Measurements from ENCODE around the gene OR6C1. TPM values are rescaled to one million over a fixed set of nuclear protein-coding genes. Genes with fewer than 3 reads are reported as not detected.
"Not testable (repeated sequence)": the region's sequence is repeated elsewhere in the genome, so short reads cannot be mapped to it uniquely, and the experiment has no call there.

The OR6C1 gene
- total and polyA plus RNA-seq, 3 donors from 2014 or later = not detected

DNA sequence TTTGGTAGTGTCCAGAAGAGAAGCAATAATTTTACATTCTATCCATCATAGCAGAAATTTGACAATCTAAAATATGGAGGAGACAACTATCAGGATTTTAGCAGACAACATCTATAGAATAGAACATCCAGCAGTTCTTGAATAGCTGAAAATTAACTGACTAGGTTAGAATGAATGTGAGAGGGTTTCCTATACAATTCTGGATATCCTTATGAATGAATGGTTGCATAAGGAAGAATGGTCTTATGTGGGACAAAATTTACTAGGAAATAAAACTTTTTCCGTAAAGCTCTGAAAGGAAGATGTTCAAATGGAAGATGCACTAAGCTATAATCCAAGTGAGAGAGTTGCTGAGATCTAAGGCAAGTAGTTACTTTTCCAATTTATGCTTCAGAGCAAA is 16.3 kb downstream of the OR6C1 start, which contains the start of gene OR6C3:
Gene OR6C3, plus strand, starts transcription at position 301 of the 400 bp plus-strand sequence. CDS start 955 bp downstream, outside the sequence.
- Histone ChIP-seq H3K4me1 (no peaks in the 10 kb centered on the region), H3K27me3 (no peaks in the 10 kb centered on the region), H3K9me3 (no peaks in the 10 kb centered on the region), H3K36me3 (ENCODE audit: low read depth, missing control alignments) (no peaks in the 10 kb centered on the region), H3K27ac (no peak within 1 kb of the TSS), H3K4me3 (no peak within 1 kb of the TSS)
- TF ChIP-seq POLR2A (IDR thresholded peaks at IDR 0.05) = no peak
- TF ChIP-seq, protein P1, sequence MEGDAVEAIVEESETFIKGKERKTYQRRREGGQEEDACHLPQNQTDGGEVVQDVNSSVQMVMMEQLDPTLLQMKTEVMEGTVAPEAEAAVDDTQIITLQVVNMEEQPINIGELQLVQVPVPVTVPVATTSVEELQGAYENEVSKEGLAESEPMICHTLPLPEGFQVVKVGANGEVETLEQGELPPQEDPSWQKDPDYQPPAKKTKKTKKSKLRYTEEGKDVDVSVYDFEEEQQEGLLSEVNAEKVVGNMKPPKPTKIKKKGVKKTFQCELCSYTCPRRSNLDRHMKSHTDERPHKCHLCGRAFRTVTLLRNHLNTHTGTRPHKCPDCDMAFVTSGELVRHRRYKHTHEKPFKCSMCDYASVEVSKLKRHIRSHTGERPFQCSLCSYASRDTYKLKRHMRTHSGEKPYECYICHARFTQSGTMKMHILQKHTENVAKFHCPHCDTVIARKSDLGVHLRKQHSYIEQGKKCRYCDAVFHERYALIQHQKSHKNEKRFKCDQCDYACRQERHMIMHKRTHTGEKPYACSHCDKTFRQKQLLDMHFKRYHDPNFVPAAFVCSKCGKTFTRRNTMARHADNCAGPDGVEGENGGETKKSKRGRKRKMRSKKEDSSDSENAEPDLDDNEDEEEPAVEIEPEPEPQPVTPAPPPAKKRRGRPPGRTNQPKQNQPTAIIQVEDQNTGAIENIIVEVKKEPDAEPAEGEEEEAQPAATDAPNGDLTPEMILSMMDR (IDR thresholded peaks at IDR 0.05) = no peak
- 87 to 91% methylated on average over 1 of the region's 1 CpG for WGBS, 2 donors
- intact Hi-C loops (cut with DNase I; ENCODE audit: low total_unique reads) = no loop called here
- no peak for DNase-seq

DNA sequence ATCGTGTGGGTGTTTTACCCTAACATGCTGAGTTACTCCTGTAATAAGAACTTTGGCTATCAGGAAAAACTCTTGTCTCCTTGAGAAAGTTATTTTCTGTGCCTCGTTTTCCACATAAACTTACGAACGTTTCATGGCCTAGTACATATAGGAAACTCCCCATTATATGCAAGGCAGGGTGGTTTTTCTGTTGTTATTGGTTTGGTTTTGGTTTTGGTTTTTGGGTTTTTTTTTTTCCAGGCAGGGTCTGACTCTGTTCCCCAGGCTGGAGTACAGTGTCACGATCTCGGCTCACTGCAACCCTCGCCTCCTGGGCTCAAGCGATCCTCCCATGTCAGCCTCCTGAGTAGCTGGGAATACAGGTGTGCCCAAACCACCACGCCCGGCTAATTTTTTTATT is 21.9 kb downstream of the OR6C1 start:
- Histone ChIP-seq H3K27me3 (no peaks in the 10 kb centered on the region), H3K4me1 (no peaks in the 10 kb centered on the region), H3K36me3 (ENCODE audit: low read depth, missing control alignments) (no peaks in the 10 kb centered on the region), H3K27ac (no peak overlapping the region), H3K9me3 (no peaks in the 10 kb centered on the region), H3K4me3 (no peak overlapping the region)
- no peak for DNase-seq
- WGBS, 2 donors = 86 to 88% methylated on average over 10 of the region's 10 CpGs
- intact Hi-C loops (cut with DNase I; ENCODE audit: low total_unique reads) = no loop called here
- TF ChIP-seq POLR2A (IDR thresholded peaks at IDR 0.05) = no peak
- TF ChIP-seq, protein P1 (IDR thresholded peaks at IDR 0.05) = no peak

DNA sequence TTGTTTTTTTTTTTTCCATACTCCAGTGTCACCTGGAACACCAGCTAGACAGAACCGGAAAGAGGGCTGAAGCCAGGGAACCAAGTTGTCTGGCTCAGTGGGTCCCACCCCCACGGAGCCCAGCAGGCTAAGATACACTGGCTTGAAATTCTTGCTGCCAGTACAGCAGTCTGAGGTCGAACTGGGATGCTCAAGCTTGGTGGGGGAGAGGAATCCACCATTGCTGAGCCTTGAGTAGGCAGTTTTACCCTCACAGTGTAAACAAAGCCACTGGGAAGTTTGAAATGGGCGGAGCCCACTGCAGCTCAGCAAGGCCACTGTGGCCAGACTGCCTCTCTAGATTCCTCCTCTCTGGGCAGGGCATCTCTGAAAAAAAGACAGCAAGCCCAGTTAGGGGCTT is 41.2 kb downstream of the OR6C1 start:
- intact Hi-C loops (cut with DNase I; ENCODE audit: low total_unique reads); H3K27ac ChIP-seq; H3K4me3 ChIP-seq; H3K9me3 ChIP-seq; H3K27me3 ChIP-seq; DNase-seq; H3K4me1 ChIP-seq; H3K36me3 ChIP-seq (ENCODE audit: low read depth, missing control alignments): not testable (repeated sequence)
- WGBS, 2 donors = 63 to 72% methylated on average over 3 to 4 of the region's 4 CpGs

DNA sequence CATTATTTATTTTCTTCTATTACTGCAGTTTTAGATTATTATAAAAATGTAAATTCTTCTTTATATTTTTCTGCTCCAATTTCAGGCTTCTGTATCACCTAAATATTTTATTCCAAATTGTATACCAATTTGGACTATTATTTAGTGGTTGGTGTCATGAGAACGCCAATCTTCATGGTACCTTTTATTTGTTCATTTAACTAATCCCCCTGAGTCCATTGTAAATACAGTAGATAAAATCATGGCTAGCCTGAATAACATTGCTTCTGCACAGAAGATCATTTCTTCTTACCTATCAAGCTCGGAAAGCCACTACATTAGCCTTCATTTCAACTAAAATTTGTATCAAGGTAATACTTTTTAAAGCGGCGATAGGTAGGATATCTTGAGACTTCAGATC is 48.5 kb downstream of the OR6C1 start, which contains the start of gene OR6C75:
Gene OR6C75, plus strand, starts transcription at position 301 of the 400 bp plus-strand sequence. CDS start 2,136 bp downstream, outside the sequence.
- intact Hi-C loops (cut with DNase I; ENCODE audit: low total_unique reads) = no loop called here
- WGBS, 2 donors = 71 to 75% methylated on average over 4 of the region's 4 CpGs

DNA sequence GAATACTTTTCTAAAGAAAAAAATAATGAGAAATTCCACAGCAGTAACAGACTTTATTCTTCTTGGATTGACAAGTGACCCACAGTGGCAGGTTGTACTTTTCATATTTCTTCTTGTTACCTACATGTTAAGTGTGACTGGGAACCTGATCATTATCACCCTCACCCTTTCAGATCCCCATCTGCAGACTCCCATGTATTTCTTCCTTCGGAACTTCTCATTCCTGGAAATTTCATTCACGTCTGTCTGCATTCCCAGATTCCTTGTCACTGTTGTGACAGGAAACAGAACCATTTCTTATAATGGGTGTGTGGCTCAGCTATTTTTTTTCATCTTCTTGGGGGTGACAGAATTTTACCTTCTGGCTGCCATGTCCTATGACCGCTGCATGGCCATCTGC is 50.9 kb downstream of the OR6C1 start:
- H3K4me3 ChIP-seq = no peak overlapping the region
- TF ChIP-seq, protein P1 (IDR thresholded peaks at IDR 0.05) = no peak
- no peak for TF ChIP-seq POLR2A (IDR thresholded peaks at IDR 0.05)
- 84% methylated on average over 3 of the region's 3 CpGs for WGBS, 2 donors
- intact Hi-C loops (cut with DNase I; ENCODE audit: low total_unique reads) = no loop called here
- no peaks in the 10 kb centered on the region for H3K27me3 ChIP-seq
- DNase-seq = no peak
- H3K36me3 ChIP-seq (ENCODE audit: low read depth, missing control alignments) = no peaks in the 10 kb centered on the region
- no peak overlapping the region for H3K27ac ChIP-seq
- no peaks in the 10 kb centered on the region for H3K4me1 ChIP-seq
- no peaks in the 10 kb centered on the region for H3K9me3 ChIP-seq

More for the DNA sequence above, 48.5 kb downstream of the OR6C1 start, which contains the start of gene OR6C75:
- Histone ChIP-seq H3K36me3 (ENCODE audit: low read depth, missing control alignments) (no peaks in the 10 kb centered on the region), H3K27me3 (no peaks in the 10 kb centered on the region), H3K4me3 (no peak within 1 kb of the TSS), H3K27ac (no peak within 1 kb of the TSS), H3K4me1 (no peaks in the 10 kb centered on the region), H3K9me3 (no peaks in the 10 kb centered on the region)
- no peak for TF ChIP-seq POLR2A (IDR thresholded peaks at IDR 0.05)
- TF ChIP-seq, protein P1 (IDR thresholded peaks at IDR 0.05) = no peak
- no peak for DNase-seq

Other genes starting within 250 kb of the OR6C1 start
- gene OR9K2, start 187.9 kb upstream of the OR6C1 start, total RNA-seq = under 1 TPM; 0.31 to 0.39 TPM
- gene OR9K2, start 187.9 kb upstream of the OR6C1 start, polyA plus RNA-seq (ENCODE audit: insufficient read depth, low read depth, low replicate concordance) = not detected
- gene OR10A7, start 93.3 kb upstream of the OR6C1 start, total RNA-seq = not detected
- not detected for gene OR10A7, start 93.3 kb upstream of the OR6C1 start, polyA plus RNA-seq (ENCODE audit: insufficient read depth, low read depth, low replicate concordance)
- not detected for gene OR6C74, start 69.7 kb upstream of the OR6C1 start, total RNA-seq
- gene OR6C74, start 69.7 kb upstream of the OR6C1 start, polyA plus RNA-seq (ENCODE audit: insufficient read depth, low read depth, low replicate concordance) = not detected
- not detected for gene OR6C6, start 17.8 kb upstream of the OR6C1 start, total RNA-seq
- not detected for gene OR6C6, start 17.8 kb upstream of the OR6C1 start, polyA plus RNA-seq (ENCODE audit: insufficient read depth, low read depth, low replicate concordance)
- under 1 TPM in 1 of 2 donors, not detected in 1; 0.55 TPM for gene OR6C3, start 16.4 kb downstream of the OR6C1 start, total RNA-seq
- gene OR6C3, start 16.4 kb downstream of the OR6C1 start, polyA plus RNA-seq (ENCODE audit: insufficient read depth, low read depth, low replicate concordance) = not detected
- under 1 TPM; 0.12 to 0.87 TPM for gene OR6C75, start 48.6 kb downstream of the OR6C1 start, total RNA-seq
- not detected for gene OR6C75, start 48.6 kb downstream of the OR6C1 start, polyA plus RNA-seq (ENCODE audit: insufficient read depth, low read depth, low replicate concordance)
- not detected for gene OR6C65, start 86.2 kb downstream of the OR6C1 start, total RNA-seq
- not detected for gene OR6C65, start 86.2 kb downstream of the OR6C1 start, polyA plus RNA-seq (ENCODE audit: insufficient read depth, low read depth, low replicate concordance)
- not detected for gene OR6C76, start 111.9 kb downstream of the OR6C1 start, total RNA-seq
- not detected for gene OR6C76, start 111.9 kb downstream of the OR6C1 start, polyA plus RNA-seq (ENCODE audit: insufficient read depth, low read depth, low replicate concordance)
- under 1 TPM in 1 of 2 donors, not detected in 1; 0.12 TPM for gene OR6C2, start 129.7 kb downstream of the OR6C1 start, total RNA-seq
- not detected for gene OR6C2, start 129.7 kb downstream of the OR6C1 start, polyA plus RNA-seq (ENCODE audit: insufficient read depth, low read depth, low replicate concordance)
- not detected for gene OR6C70, start 155.8 kb downstream of the OR6C1 start, total RNA-seq
- gene OR6C70, start 155.8 kb downstream of the OR6C1 start, polyA plus RNA-seq (ENCODE audit: insufficient read depth, low read depth, low replicate concordance) = not detected
- gene OR6C68, start 178.0 kb downstream of the OR6C1 start, total RNA-seq = not detected
- gene OR6C68, start 178.0 kb downstream of the OR6C1 start, polyA plus RNA-seq (ENCODE audit: insufficient read depth, low read depth, low replicate concordance) = not detected
- gene OR6C4, start 235.3 kb downstream of the OR6C1 start, total RNA-seq = not detected
- gene OR6C4, start 235.3 kb downstream of the OR6C1 start, polyA plus RNA-seq (ENCODE audit: insufficient read depth, low read depth, low replicate concordance) = not detected